ENCODE measurements around the gene IPP. TPM values are rescaled to one million over a fixed set of nuclear protein-coding genes. Genes with fewer than 3 reads are reported as not detected.
"Not testable (repeated sequence)": the region's sequence is repeated elsewhere in the genome, so short reads cannot be mapped to it uniquely, and the experiment has no call there.

The IPP gene
- total and polyA plus RNA-seq, 2 of the 8 experiments (the other 6 are each of a cell fraction or from before 2014, with no cell fraction given): 1.4 to 5.6 TPM

- no peak for TF ChIP-seq MAX (IDR thresholded peaks at IDR 0.05)
- no peak for TF ChIP-seq SRF (IDR thresholded peaks at IDR 0.05; ENCODE audit: low read depth, low read length)
- TF ChIP-seq CBX5 (IDR thresholded peaks at IDR 0.05; ENCODE audit: low read depth, low read length): no peak
- TF ChIP-seq ASH2L (IDR thresholded peaks at IDR 0.05; ENCODE audit: low read length): no peak
- no peak for TF ChIP-seq RFX5 (IDR thresholded peaks at IDR 0.05; ENCODE audit: borderline replicate concordance, low read depth, low read length)
- TF ChIP-seq RNF2 (IDR thresholded peaks at IDR 0.05; ENCODE audit: borderline replicate concordance, low read depth, low read length, missing control alignments, poor library complexity, severe bottlenecking): no peak
- no peak for TF ChIP-seq JUND (IDR thresholded peaks at IDR 0.05; ENCODE audit: low read length)
Observed at GRCh38 chr1:45730075-45730779, 20.2 kb downstream of the IPP start (continued).

GRCh38 chr1:45726007-45726406 is 24.4 kb downstream of the IPP start:
- H3K4me2 ChIP-seq (ENCODE audit: insufficient read depth in 1 of 2, low read depth in 2 of 2, low read length in 2 of 2); H2BK12ac ChIP-seq (ENCODE audit: low read depth, low read length); H2BK120ac ChIP-seq (replicated peaks; ENCODE audit: low read depth, low read length); H3K18ac ChIP-seq (ENCODE audit: extremely low read depth, low read length); H3K27me3 ChIP-seq (replicated peaks in 1 of 4; ENCODE audit: control insufficient read depth in 3 of 4, extremely low read depth in 1 of 4, insufficient read depth in 3 of 4, low read length in 3 of 4); H3K27ac ChIP-seq (ENCODE audit: low read depth, low read length); H3K56ac ChIP-seq (replicated peaks; ENCODE audit: insufficient read length, low read depth, low read length); H3K9ac ChIP-seq (replicated peaks in 1 of 4; ENCODE audit: extremely low read depth in 1 of 4, low read depth in 3 of 4, low read length in 3 of 4); H3K14ac ChIP-seq (ENCODE audit: insufficient read length); FAIRE-seq; CTCF ChIA-PET (ENCODE audit: partially characterized antibody); H3K4me1 ChIP-seq (replicated peaks in 1 of 4; ENCODE audit: control insufficient read depth in 3 of 4, insufficient read depth in 4 of 4, low read length in 3 of 4); H3K23ac ChIP-seq (ENCODE audit: insufficient read length); H3K36me3 ChIP-seq (ENCODE audit: control insufficient read depth in 2 of 4, insufficient read depth in 4 of 4, low read length in 3 of 4); DNase-seq (ENCODE audit: low read depth in 1 of 2, low spot score in 2 of 2); H4K5ac ChIP-seq (ENCODE audit: insufficient read length, low read depth, low read length); H4K8ac ChIP-seq (ENCODE audit: extremely low read depth, insufficient read depth, low read length); H2AFZ ChIP-seq (ENCODE audit: low read length); H3K79me2 ChIP-seq (ENCODE audit: control insufficient read depth in 1 of 2, insufficient read depth in 2 of 2, low read length in 2 of 2); H2BK15ac ChIP-seq (ENCODE audit: low read length); H2BK5ac ChIP-seq (ENCODE audit: low read depth, low read length); H2BK20ac ChIP-seq (ENCODE audit: low read length); H3K4me3 ChIP-seq (ENCODE audit: extremely low read depth in 1 of 4, insufficient read depth in 2 of 4, low read depth in 3 of 4, low read length in 4 of 4); H3K9me3 ChIP-seq (ENCODE audit: insufficient read depth in 2 of 2, low read depth in 1 of 2, low read length in 1 of 2); H2AK5ac ChIP-seq (ENCODE audit: low read depth, low read length); H4K91ac ChIP-seq (replicated peaks; ENCODE audit: insufficient read length, low read length); H4K20me1 ChIP-seq (replicated peaks in 1 of 2; ENCODE audit: control insufficient read depth in 1 of 2, insufficient read depth in 2 of 2, low read length in 2 of 2); H3K4ac ChIP-seq (replicated peaks; ENCODE audit: insufficient read length, low read depth, low read length); H3K23me2 ChIP-seq (ENCODE audit: low read depth, low read length); H3K79me1 ChIP-seq (ENCODE audit: low read depth, low read length): not testable (repeated sequence)
- WGBS, 2 experiments (ENCODE audit: extremely low coverage in 1 of 2, insufficient coverage in 1 of 2, insufficient read length in 1 of 2, insufficient replicate concordance in 2 of 2, low coverage in 1 of 2, low lambda C conversion rate in 2 of 2, missing lambda C conversion rate in 1 of 2): 94% methylated on average over 8 of the region's 9 CpGs; no CpG with 5 or more reads in 1 of the 2 experiments
- POLR2A ChIA-PET (ENCODE audit: partially characterized antibody): interaction anchor here (0.7 to 0.8 kb wide), 2 partner anchors 40 to 1194 kb away, joined by 3 to 4 read pairs; partner anchors contain the start of gene GPBP1L1
